Measurements from ENCODE around the gene PCARE.

Gene PCARE

DNA sequence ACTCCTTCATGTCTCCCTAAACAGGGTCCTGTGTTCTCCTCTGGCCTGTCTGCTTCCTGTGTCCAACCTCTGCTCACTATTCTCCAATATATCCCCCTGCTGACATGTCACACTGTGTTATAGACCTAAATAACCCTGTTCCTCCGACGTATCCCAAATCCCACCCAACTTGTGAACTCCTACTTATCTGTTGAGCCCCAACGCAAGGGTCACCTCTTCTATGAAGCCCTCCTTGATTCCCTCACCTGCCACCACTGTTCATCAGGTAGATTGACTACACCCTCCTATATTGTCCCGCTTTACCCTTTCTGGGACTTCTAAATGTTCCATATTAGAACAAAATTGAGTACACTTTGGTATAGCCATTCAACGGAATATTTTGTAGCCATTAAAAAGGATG lies 42.1 kb downstream of the PCARE start:
- no peak for DNase-seq

DNA sequence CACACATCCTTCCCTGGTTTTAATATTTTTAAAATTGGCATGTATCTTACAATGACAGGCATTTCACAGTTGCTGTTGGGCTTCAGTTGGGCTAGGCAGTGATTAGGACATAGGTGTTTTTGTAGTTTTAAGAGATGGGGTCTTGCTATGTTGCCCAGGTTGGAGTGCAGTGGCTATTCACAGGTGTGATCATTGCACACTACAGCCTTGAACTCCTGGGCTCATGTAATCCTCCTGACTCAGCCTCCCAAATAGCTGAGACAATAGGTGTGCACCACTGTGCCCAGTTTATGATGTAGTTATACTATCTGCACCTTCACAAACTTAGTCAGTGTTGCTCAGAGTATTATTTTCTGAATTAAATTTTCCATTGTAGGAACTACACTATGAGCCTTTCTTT lies 43.3 kb downstream of the PCARE start:
- no peak for DNase-seq

DNA sequence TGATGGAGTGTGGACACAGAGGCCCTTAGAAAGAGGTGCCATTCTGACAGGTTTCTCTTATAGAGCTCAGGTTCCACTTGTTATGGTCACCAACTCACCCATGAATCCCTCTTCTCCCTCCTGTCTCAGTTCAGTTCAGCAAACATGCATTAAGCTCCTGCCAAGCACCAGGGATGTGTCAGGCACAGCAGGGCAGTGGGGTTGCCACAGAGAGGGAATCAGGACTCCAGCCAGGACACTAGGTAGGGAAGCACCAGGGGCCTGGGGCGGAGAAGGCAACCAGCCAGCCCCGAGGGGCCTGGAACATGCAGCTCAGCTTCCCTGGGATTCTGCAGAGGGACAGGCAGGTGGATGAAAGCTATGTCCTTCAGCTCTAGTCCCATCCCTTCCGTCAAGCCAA lies 48.6 kb downstream of the PCARE start:
- DNase-seq, result no peak

DNA sequence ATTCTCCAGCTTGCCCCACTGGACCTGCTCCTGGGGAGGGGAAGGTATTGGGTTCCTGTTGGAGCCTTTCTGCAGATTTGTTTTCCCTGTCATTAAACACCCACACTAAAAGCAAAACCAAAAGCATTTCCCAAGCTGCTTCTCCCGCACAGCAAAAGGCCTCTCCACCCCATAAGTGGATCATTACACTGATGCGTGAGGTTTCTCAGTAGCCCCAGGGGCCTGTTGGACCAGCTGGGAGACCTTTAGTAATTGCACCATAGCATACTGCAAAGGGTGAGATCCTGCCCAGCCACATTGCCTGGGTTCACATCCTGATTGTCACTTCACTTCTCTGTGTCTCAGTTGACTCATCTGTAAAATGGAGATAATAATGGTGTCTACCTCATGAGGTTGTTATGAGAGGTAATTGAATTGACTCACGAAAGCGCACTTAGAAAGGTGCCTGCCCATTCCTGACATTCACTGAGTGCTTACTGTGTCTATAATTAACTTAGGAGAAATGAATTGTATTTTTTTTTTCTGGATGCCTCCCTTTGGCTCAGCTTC lies 49.4 kb downstream of the PCARE start:
- DNase-seq, result no peak

DNA sequence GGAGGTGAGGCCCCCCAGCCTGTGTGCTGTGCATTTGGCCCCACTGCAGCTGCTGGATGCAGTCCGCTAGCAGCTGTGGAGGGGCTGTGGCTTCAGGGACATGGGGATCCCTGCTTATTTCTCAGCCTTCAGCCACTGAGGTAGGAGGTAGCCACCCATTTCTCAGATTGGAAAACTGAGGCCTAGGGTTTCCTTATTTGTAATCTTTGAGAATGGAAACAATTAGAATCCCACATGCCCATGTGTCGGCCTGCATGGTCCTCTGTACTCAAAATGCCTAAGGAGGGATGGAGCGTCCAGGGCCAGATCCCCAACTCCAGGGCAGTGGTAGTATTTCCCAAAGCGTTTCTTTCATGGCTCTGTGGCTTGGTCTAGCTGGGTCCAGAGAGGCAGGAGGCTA lies 51.1 kb downstream of the PCARE start:
- DNase-seq, result no peak

DNA sequence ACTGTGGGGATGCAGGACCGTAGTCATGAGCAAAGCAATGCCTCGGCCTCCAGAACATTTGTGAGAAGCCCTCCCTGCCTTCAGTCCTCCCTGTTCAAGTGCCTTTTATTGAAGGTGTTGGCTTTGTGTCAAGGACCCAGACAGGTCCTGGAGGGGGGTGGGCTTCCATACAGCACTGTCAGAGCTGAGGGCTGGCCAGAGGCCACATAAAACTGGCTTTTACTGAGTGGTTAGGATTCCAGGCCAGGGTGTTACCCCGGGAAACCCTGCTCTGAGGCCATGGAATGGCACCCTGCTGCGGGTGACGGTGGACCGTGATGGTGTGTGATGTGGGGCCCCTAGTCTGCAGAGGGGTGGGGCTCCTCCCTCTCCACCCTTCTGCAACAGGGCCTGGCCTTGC lies 51.6 kb downstream of the PCARE start:
- no peak for DNase-seq

DNA sequence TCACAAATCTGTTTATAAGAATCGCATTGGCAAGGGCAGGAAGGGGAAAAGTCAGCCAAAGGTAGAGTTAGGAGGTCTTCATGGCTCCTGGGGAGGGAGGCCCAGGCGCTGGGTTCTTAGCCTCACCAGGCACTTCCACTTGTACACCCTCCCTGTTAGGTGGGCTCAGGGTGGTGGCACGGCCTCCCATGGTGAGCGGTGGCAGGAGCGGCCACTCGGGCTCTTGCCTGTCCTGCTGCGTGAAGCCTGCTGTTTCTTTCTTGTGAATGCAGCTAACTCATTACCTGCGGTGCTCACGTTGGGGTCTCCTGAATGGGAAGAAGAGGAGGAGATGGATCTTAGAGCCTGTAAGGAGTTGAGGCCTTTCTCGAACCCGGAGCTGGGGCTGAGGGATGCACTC lies 52.4 kb downstream of the PCARE start:
- no peak for DNase-seq

DNA sequence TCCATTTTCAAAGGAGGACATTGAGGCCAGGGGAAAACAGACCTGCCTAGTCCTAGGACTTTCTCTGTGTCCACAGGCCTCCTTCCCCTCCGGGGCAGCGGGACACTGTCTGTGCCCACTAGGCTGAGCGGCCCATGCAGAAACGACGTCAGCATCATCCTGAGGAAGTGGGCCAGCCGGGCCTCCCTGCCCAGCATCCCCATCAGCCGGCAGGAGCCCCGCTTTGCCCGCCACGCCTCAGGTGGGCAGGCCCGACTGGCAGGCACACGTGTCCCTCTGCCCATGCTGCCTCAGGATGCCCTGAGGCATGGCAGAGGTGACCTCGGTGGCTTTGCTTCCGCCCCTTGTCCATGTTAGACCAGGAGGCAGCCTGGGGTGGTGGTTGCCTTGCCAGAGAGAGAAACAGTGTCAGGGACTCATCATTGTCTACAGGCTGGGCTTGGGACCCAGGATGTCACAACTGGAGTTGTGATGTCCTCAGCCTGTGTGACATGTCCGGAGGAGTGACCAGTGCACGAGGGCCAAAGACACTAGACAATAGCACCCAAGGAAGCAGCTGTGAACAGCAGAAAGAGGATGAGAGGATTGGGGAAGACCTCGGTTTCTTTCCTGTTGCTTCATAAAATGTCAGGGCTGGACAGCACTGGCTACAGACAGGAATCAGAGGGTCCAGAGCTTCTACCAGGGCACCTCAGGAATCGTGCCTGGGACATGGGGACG lies 56.4 kb downstream of the PCARE start:
- no peak for DNase-seq

DNA sequence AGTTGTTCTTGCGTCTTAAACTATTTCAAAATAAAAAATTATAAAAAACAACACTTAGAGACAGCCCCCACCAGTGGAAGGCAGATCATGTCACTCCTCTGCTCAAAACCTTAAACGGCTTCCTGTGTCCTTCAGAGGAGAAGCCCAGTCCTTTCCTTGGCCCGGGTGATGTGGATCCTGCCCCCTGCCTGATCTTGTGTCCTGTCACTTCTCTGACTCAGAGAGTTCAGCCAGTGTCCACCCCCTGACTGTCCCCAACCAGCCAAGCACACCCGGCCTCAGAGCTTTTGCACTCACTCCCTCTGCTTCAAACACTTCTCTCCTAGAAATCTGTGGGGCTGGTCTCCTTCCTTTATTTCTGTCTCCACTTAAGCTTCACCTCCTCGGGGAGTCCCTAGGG lies 57.8 kb downstream of the PCARE start:
- DNase-seq, result no peak

DNA sequence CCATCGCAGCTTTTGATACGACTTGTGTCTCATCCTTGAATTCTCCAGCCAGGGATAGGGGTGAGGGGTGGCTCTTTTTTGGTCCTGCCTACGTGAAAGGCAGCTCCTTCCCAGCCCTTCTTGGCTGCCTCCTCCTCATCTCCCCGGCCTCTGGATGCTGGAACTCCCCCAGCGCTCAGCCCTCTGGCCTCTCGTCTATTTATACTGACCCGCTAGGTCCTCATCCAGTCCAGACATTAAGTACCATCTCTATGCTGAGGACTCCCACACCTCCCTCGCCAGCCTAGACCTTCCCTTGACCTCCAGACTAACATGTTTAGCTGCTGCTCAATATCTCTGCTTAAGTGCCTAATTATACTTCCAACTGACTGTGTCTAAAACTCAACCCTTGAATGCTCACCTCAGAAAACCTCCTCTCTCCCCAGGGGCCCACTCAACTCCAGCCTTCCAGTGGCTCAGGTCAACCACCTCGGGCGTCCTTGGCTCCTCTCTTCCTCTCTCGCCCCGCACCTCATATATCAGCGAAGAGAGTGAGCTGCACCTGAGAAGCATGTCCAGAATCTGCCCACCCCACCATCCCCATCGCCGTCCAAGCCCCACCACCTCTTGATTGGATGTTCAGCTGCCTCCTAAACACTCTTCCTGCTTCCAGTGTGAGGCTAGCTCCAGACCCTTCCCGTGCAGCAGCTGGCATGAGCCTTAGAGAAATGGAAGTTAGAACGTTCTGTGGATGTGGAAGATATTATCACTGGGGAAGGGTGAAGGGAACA lies 58.4 kb downstream of the PCARE start:
- no peak for DNase-seq

DNA sequence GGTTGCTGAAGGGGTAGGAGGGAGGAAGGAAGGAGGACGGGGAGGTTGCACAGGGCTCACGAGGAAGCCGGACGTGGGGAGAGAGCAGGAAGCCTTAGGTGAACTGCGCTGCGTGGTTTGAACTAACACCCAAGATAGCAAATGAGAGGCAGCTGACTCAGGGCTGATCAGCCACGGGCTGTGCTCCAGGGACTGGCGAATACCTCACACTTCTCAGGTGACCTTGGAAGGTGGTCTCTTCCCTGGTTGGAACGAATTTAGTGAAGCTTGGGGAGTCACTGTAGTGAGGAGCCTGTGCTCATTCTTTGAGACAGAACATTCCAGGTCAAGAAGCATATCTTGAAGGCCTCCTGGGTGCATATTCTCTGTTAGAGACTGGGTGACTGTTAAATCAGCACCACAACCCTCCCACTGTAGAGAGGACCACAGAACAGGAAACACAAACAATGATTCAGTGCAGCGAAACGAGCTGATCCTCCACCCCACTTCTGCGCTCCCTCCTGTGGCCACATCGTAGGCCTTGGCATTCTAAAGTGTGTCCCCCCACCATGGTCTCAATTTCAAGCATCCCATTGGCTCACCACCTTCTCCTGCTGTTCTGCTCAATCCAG lies 59.4 kb downstream of the PCARE start:
- no peak for DNase-seq

DNA sequence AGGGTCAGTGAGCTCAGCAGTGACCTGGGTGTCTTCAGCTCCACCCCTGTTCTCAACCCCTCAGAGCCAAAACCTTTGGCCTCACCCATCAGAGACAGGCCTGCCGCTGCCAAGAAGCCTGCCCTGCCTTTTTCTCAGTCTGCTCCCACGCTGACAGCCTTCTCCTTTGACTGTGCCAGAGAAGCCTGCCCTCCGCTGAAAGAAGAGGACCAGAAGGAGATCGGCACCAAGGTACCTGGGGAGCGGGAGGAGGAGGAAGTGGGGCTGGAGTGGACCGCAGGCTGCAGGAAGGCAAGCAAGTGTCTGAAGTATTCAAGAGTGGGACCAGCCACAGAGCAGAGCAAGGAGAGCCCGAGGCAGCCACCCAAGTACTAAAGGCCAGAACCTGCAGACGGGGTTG lies 60.0 kb downstream of the PCARE start:
- no peak for DNase-seq

DNA sequence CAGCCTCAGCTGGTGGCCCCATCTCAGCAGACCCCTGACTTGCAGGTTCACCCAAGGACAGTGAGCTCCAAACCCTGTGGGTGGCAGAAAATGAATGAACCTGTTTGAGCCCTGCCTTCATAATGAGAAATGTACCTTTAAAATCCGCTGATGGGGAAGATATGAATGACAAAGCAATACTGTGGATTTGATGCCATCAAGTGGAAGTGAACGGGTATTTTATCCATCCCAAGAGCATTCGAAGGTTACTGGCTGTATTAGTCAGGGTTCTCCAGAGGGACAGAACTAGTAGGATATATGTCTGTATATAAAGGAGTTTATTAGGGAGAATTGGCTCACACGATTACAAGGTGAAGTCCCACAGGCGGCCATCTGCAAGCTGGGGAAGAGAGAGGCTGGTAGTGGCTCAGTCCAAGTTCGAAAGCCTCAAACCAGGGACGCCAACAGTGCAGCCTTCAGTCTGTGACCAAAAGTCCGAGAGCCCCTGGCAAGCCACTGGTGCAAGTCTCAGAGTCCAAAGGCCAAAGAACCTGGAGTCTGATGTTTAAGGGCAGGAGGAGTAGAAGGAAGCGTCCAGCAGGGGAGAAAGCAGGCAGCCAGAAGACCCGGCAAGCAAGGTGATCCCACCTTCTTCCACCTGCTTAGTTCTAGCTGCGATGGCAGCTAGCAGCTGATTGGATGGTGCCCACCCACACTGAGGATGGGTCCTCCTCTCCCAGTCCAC lies 61.1 kb downstream of the PCARE start:
- no peak for DNase-seq

DNA sequence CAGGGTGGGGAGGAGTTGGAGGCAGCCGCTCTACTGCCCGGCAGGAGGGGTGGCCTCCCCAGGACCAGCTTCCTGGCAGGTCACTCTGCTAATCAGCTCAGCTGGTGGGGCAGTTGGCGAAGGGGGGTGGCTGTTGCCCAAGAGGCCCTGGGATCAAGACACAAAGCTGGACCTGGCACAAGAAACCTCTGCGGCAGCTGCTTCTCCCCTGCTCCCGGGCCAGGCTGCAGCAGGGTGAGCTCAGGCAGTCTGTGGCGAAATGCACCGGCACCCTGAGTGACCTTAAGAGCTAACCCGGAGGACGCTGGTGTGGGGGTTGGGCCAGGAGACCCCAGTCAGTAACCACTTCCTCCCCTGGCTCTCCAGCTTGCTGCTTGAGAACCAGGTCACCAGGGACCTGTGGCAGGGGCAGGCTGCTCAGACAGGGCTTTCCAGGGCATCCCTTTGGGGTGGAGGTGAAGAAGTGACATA lies 62.1 kb downstream of the PCARE start:
- no peak for DNase-seq

Measured in cerebellar nuclear complex (tissue), 1 donor.